ENCODE results near the gene FBP2. TPM values are rescaled to one million over a fixed set of nuclear protein-coding genes. Genes with fewer than 3 reads are reported as not detected.

FBP2 gene
- total and polyA plus RNA-seq, 10 of the 15 experiments (the other 5 are each of a cell fraction or from before 2014, with no cell fraction given), result 0.07 to 1.1 (median 0.12) TPM; not detected in 6

- H2AFZ ChIP-seq (ENCODE audit: control insufficient read depth, low read depth, low read length), result no peak overlapping the region
- FAIRE-seq (no peak), ATAC-seq (no peak), DNase-seq (ENCODE audit: low read depth, low spot score) (no peak)
- ChIA-PET SMC1A (ENCODE audit: uncharacterized antibody, unreplicated experiment) (interaction anchor here (1.6 kb wide), 1 partner anchor 15 kb away, joined by 3 read pairs; no protein-coding TSS in a partner anchor), RAD21 (ENCODE audit: unreplicated experiment) (no interaction called here), CTCF (no interaction called here), POLR2A (no interaction called here)
- WGBS (ENCODE audit: insufficient coverage, insufficient replicate concordance, low lambda C conversion rate, missing lambda C conversion rate), result 13% methylated on average over 3 of the region's 3 CpGs
- BruUV-seq (replicated peaks), result no TSS peak
- no peaks in the 10 kb centered on the region for H3K4me1 ChIP-seq (ENCODE audit: control insufficient read depth, insufficient read depth, low read length)
- H3K27me3 ChIP-seq (replicated peaks in 1 of 2; ENCODE audit: control insufficient read depth in 2 of 2, insufficient read depth in 2 of 2, low read length in 1 of 2), result no peaks in the 10 kb centered on the region
- in situ Hi-C loops (cut with MboI) (no loop called here), intact Hi-C loops (cut with micrococcal nuclease; ENCODE audit: unreplicated experiment) (no loop called here)
- no peaks in the 10 kb centered on the region for H3K79me2 ChIP-seq (ENCODE audit: control insufficient read depth, insufficient read depth, low read length)
- no peaks in the 10 kb centered on the region for H4K20me1 ChIP-seq (ENCODE audit: control insufficient read depth, insufficient read depth)
- no peak overlapping the region for H3K27ac ChIP-seq (ENCODE audit: control insufficient read depth, insufficient read depth)
- H3K36me3 ChIP-seq (ENCODE audit: control insufficient read depth in 2 of 2, insufficient read depth in 2 of 2, low read length in 1 of 2), result no peaks in the 10 kb centered on the region
- H3K9me3 ChIP-seq (replicated peaks; ENCODE audit: control insufficient read depth, insufficient read depth, low read length), result no peaks in the 10 kb centered on the region
- no peak overlapping the region for H3K9ac ChIP-seq (ENCODE audit: control insufficient read depth, insufficient read depth, low read length)
- H3K4me2 ChIP-seq (ENCODE audit: control insufficient read depth, insufficient read depth), result no peak overlapping the region
- no peak overlapping the region for H3K4me3 ChIP-seq
- no peak for TF ChIP-seq ZBTB4 (CRISPR knock-in tag; IDR thresholded peaks at IDR 0.05)
- TF ChIP-seq CEBPZ (IDR thresholded peaks at IDR 0.05; ENCODE audit: low read depth, low read length), result no peak
- TF ChIP-seq MEF2B (IDR thresholded peaks at IDR 0.05; ENCODE audit: partially characterized antibody, poor library complexity, severe bottlenecking), result no peak
- TF ChIP-seq CHD1 (IDR thresholded peaks at IDR 0.05; ENCODE audit: low read depth, low read length), result no peak
- TF ChIP-seq ESRRA (IDR thresholded peaks at IDR 0.05; ENCODE audit: low read length), result no peak
- no peak for TF ChIP-seq CREB1 (IDR thresholded peaks at IDR 0.05; ENCODE audit: low read depth)
- no peak for TF ChIP-seq SMAD5 (IDR thresholded peaks at IDR 0.05; ENCODE audit: low read depth)
- no peak for TF ChIP-seq KLF5 (IDR thresholded peaks at IDR 0.05; ENCODE audit: partially characterized antibody)
- TF ChIP-seq PML (IDR thresholded peaks at IDR 0.05; ENCODE audit: low read length), result no peak
- TF ChIP-seq STAT1 (conservative IDR thresholded peaks at IDR 0.05), result no peak
- TF ChIP-seq REST (IDR thresholded peaks at IDR 0.05; ENCODE audit: low read depth, low read length), result no peak
- no peak for TF ChIP-seq USF2 (IDR thresholded peaks at IDR 0.05; ENCODE audit: borderline replicate concordance, low read depth, low read length)
- TF ChIP-seq BACH1 (IDR thresholded peaks at IDR 0.05; ENCODE audit: borderline replicate concordance), result no peak
Observed at GRCh38 chr9:94514722-94515121, 78.9 kb downstream of the FBP2 start.
